Hepatocyte (in vitro differentiated cells): Measurements from ENCODE around the gene RARB. TPM values are rescaled to one million over a fixed set of nuclear protein-coding genes. Genes with fewer than 3 reads are reported as not detected.

Experiments
- DNase-seq: peaks from one replicate; pipeline ENCODE4 v3.0.0-alpha.2; 2016; ENCODE audit warnings: low spot score
- H2AFZ ChIP-seq: fragments of 200-600 bp; sonication (generic); 2 replicates; pipeline ENCODE4 v1.6.0; 2016; ENCODE audit warnings: antibody characterized with exemption, mild to moderate bottlenecking
- H3K27ac ChIP-seq: fragments of 200-600 bp; sonication (generic); 2 replicates; pipeline ENCODE4 v1.5.1; 2016; ENCODE audit warnings: mild to moderate bottlenecking
- H3K27me3 ChIP-seq: fragments of 200-600 bp; sonication (generic); 2 replicates; pipeline ENCODE4 v1.6.1; 2016
- H3K36me3 ChIP-seq: fragments of 200-600 bp; sonication (generic); replicated peaks from 2 replicates; pipeline ENCODE4 v1.5.1; 2016; ENCODE audit warnings: low read depth; ENCODE audit not compliant: insufficient read depth
- H3K4me1 ChIP-seq: fragments of 200-600 bp; sonication (generic); 2 replicates; pipeline ENCODE4 v1.5.1; 2016; ENCODE audit warnings: mild to moderate bottlenecking, moderate library complexity; ENCODE audit not compliant: insufficient read depth
- H3K4me2 ChIP-seq: fragments of 200-600 bp; sonication (generic); 2 replicates; pipeline ENCODE4 v1.6.0; 2016
- H3K4me3 ChIP-seq: fragments of 200-600 bp; sonication (generic); 2 replicates; pipeline ENCODE4 v1.5.1; 2016; ENCODE audit warnings: mild to moderate bottlenecking
- H3K79me2 ChIP-seq: fragments of 200-600 bp; sonication (generic); 2 replicates; pipeline ENCODE4 v1.6.0; 2017; ENCODE audit warnings: mild to moderate bottlenecking
- H3K9me2 ChIP-seq: fragments of 200-600 bp; sonication (generic); replicated peaks from 2 replicates; pipeline ENCODE4 v1.6.0; 2017; ENCODE audit warnings: mild to moderate bottlenecking; ENCODE audit not compliant: insufficient read depth
- H3K9me3 ChIP-seq: fragments of 200-600 bp; sonication (generic); 2 replicates; pipeline ENCODE4 v1.5.1; 2016; ENCODE audit warnings: low read depth, mild to moderate bottlenecking
- H4K20me1 ChIP-seq: fragments of 200-600 bp; sonication (generic); 2 replicates; pipeline ENCODE4 v1.6.0; 2016; ENCODE audit warnings: mild to moderate bottlenecking; ENCODE audit not compliant: insufficient read depth, poor library complexity, severe bottlenecking
- EZH2 ChIP-seq: fragments of 200-600 bp; sonication (generic); IDR thresholded peaks from 2 replicates; pipeline ENCODE4 v1.6.1; 2016; ENCODE audit warnings: antibody characterized with exemption, mild to moderate bottlenecking, borderline replicate concordance
- EZH2phosphoT487 ChIP-seq: fragments of 200-600 bp; sonication (generic); IDR thresholded peaks from one replicate; pipeline ENCODE4 v1.6.1; 2018; ENCODE audit warnings: antibody characterized with exemption, mild to moderate bottlenecking, low read depth, moderate library complexity; ENCODE audit not compliant: unreplicated experiment, severe bottlenecking
- WGBS: methylation state at CpG from one replicate; pipeline ENCODE4 v1.1.6; 2016; ENCODE audit warnings: low lambda C conversion rate; ENCODE audit errors: missing lambda C conversion rate; 5-methylcytosine and 5-hydroxymethylcytosine counted together
- polyA plus RNA-seq: library from polyadenylated mRNA; unstranded; fragments of >200 nt; fragmentation: Nextera tagmentation; extraction: Ambion mirVana; gene quantifications from 2 replicates; pipeline ENCODE4 v1.2.1, GENCODE V29; 2016
- total RNA-seq: library from RNA; depleted of rRNA; stranded (reverse); fragments of >200 nt; gene quantifications from 2 replicates; pipeline ENCODE4 v1.2.3, GENCODE V29; 2014
- TF ChIP-seq, protein P1 (sequence below): fragments of 200-600 bp; sonication (generic); IDR thresholded peaks from 2 replicates; pipeline ENCODE4 v1.5.1; 2016; ENCODE audit warnings: antibody characterized with exemption, mild to moderate bottlenecking; ENCODE audit not compliant: poor library complexity

RARB gene
- total and polyA plus RNA-seq, 2 experiments from 2014 or later = 22.2 to 30.7 TPM

- Histone ChIP-seq H3K4me2 (no peak overlapping the region), H2AFZ (no peak overlapping the region), H3K27ac (peak overlapping the region; percentile 61), H3K9me3 (no peaks in the 10 kb centered on the region), H3K4me3 (no peak overlapping the region), H3K4me1 (peaks cover 17% of the 10 kb centered on the region), H4K20me1 (no peaks in the 10 kb centered on the region), H3K27me3 (no peaks in the 10 kb centered on the region), H3K36me3 (no peaks in the 10 kb centered on the region), H3K79me2 (no peaks in the 10 kb centered on the region), H3K9me2 (no peaks in the 10 kb centered on the region)
- WGBS = 75% methylated on average over 8 of the region's 8 CpGs
- TF ChIP-seq EZH2phosphoT487 (no peak), EZH2 (no peak)
- TF ChIP-seq, protein P1, sequence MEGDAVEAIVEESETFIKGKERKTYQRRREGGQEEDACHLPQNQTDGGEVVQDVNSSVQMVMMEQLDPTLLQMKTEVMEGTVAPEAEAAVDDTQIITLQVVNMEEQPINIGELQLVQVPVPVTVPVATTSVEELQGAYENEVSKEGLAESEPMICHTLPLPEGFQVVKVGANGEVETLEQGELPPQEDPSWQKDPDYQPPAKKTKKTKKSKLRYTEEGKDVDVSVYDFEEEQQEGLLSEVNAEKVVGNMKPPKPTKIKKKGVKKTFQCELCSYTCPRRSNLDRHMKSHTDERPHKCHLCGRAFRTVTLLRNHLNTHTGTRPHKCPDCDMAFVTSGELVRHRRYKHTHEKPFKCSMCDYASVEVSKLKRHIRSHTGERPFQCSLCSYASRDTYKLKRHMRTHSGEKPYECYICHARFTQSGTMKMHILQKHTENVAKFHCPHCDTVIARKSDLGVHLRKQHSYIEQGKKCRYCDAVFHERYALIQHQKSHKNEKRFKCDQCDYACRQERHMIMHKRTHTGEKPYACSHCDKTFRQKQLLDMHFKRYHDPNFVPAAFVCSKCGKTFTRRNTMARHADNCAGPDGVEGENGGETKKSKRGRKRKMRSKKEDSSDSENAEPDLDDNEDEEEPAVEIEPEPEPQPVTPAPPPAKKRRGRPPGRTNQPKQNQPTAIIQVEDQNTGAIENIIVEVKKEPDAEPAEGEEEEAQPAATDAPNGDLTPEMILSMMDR = no peak
- DNase-seq = peak; percentile 42
These were observed 161.8 kb downstream of the RARB start for GRCh38 chr3:25589783-25590258.

- WGBS = 40% methylated on average over 3 of the region's 3 CpGs
- H3K27ac ChIP-seq = peak overlapping the region; percentile 63
- H3K4me1 ChIP-seq = peaks cover 23% of the 10 kb centered on the region
- H3K4me2 ChIP-seq = no peak overlapping the region
- no peaks in the 10 kb centered on the region for H3K9me3 ChIP-seq
- TF ChIP-seq, protein P1 = peak; percentile 42
- no peak for TF ChIP-seq EZH2phosphoT487
- H3K9me2 ChIP-seq = no peaks in the 10 kb centered on the region
- no peak overlapping the region for H2AFZ ChIP-seq
- H3K27me3 ChIP-seq = no peaks in the 10 kb centered on the region
- no peak overlapping the region for H3K4me3 ChIP-seq
- peak; percentile 82 for DNase-seq
- no peaks in the 10 kb centered on the region for H3K36me3 ChIP-seq
- H4K20me1 ChIP-seq = no peaks in the 10 kb centered on the region
- no peaks in the 10 kb centered on the region for H3K79me2 ChIP-seq
These were observed 164.5 kb downstream of the RARB start for GRCh38 chr3:25592510-25592968.

GRCh38 chr3:25593001-25593400 is 164.9 kb downstream of the RARB start:
- TF ChIP-seq, protein P1 = no peak
- TF ChIP-seq EZH2 = no peak
- no peak for TF ChIP-seq EZH2phosphoT487

More at GRCh38 chr3:25593001-25593400, 164.9 kb downstream of the RARB start:
- Histone ChIP-seq H3K4me3 (no peak overlapping the region), H2AFZ (no peak overlapping the region), H3K27me3 (no peaks in the 10 kb centered on the region), H3K36me3 (no peaks in the 10 kb centered on the region), H3K9me2 (no peaks in the 10 kb centered on the region), H3K4me1 (peaks cover 23% of the 10 kb centered on the region), H4K20me1 (no peaks in the 10 kb centered on the region), H3K9me3 (no peaks in the 10 kb centered on the region), H3K27ac (peak overlapping the region; percentile 63), H3K79me2 (no peaks in the 10 kb centered on the region), H3K4me2 (no peak overlapping the region)
- no peak for DNase-seq
